ENCODE data around the gene ST7. TPM values are rescaled to one million over a fixed set of nuclear protein-coding genes. Genes with fewer than 3 reads are reported as not detected.

The ST7 gene
- total and polyA plus RNA-seq, 2 donors from 2014 or later = 21.5 to 29.8 TPM

GRCh38 chr7:117071551-117071950, 118.2 kb downstream of the ST7 start:
- FAIRE-seq = no peak
- intact Hi-C loops (cut with DNase I) = no loop called here
- H3K27ac ChIP-seq (ENCODE audit: low read depth in 2 of 2, low read length in 2 of 2) = no peak overlapping the region
- no peaks in the 10 kb centered on the region for H3K36me3 ChIP-seq (ENCODE audit: control insufficient read depth in 2 of 3, insufficient read depth in 3 of 3, low read length in 3 of 3)
- peaks cover 0 to 3% (median 0%) of the 10 kb centered on the region in 3 donors for H3K9me3 ChIP-seq (ENCODE audit: control insufficient read depth in 2 of 3, insufficient read depth in 1 of 3, low read length in 3 of 3)
- TF ChIP-seq, protein P1, sequence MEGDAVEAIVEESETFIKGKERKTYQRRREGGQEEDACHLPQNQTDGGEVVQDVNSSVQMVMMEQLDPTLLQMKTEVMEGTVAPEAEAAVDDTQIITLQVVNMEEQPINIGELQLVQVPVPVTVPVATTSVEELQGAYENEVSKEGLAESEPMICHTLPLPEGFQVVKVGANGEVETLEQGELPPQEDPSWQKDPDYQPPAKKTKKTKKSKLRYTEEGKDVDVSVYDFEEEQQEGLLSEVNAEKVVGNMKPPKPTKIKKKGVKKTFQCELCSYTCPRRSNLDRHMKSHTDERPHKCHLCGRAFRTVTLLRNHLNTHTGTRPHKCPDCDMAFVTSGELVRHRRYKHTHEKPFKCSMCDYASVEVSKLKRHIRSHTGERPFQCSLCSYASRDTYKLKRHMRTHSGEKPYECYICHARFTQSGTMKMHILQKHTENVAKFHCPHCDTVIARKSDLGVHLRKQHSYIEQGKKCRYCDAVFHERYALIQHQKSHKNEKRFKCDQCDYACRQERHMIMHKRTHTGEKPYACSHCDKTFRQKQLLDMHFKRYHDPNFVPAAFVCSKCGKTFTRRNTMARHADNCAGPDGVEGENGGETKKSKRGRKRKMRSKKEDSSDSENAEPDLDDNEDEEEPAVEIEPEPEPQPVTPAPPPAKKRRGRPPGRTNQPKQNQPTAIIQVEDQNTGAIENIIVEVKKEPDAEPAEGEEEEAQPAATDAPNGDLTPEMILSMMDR (IDR thresholded peaks at IDR 0.05; ENCODE audit: borderline replicate concordance, extremely low read depth, insufficient read depth) = no peak
- no peaks in the 10 kb centered on the region for H3K27me3 ChIP-seq (ENCODE audit: control insufficient read depth, insufficient read depth, low read length)
- peaks cover 0 to 26% (median 7%) of the 10 kb centered on the region in 3 donors for H3K4me1 ChIP-seq (ENCODE audit: control insufficient read depth in 2 of 3, insufficient read depth in 2 of 3, low read depth in 1 of 3, low read length in 3 of 3)
- no peak overlapping the region for H3K4me3 ChIP-seq (ENCODE audit: low read length in 3 of 3)
- no peak overlapping the region for H3K9ac ChIP-seq (ENCODE audit: low read length in 3 of 3)
- no peak for DNase-seq

GRCh38 chr7:117072620-117073118, 119.4 kb downstream of the ST7 start:
- FAIRE-seq (peak; percentile 54), DNase-seq (peak in 2 of 5 donors; percentile 25 to 62)
- H3K4me1 ChIP-seq (ENCODE audit: control insufficient read depth in 2 of 3, insufficient read depth in 2 of 3, low read depth in 1 of 3, low read length in 3 of 3) = peaks cover 0 to 26% (median 7%) of the 10 kb centered on the region in 3 donors
- H3K36me3 ChIP-seq (ENCODE audit: control insufficient read depth in 2 of 3, insufficient read depth in 3 of 3, low read length in 3 of 3) = no peaks in the 10 kb centered on the region
- peak overlapping the region in 1 of 3 donors; percentile 31 for H3K4me3 ChIP-seq (ENCODE audit: low read length in 3 of 3)
- TF ChIP-seq, protein P1 (IDR thresholded peaks at IDR 0.05; ENCODE audit: borderline replicate concordance, extremely low read depth, insufficient read depth) = no peak
- H3K9me3 ChIP-seq (ENCODE audit: control insufficient read depth in 2 of 3, insufficient read depth in 1 of 3, low read length in 3 of 3) = peaks cover 0 to 3% (median 0%) of the 10 kb centered on the region in 3 donors
- intact Hi-C loops (cut with DNase I) = no loop called here
- peak overlapping the region in 1 of 3 donors; percentile 8 for H3K9ac ChIP-seq (ENCODE audit: low read length in 3 of 3)
- H3K27ac ChIP-seq (ENCODE audit: low read depth in 2 of 2, low read length in 2 of 2) = peak overlapping the region; percentile 59 to 81
- H3K27me3 ChIP-seq (ENCODE audit: control insufficient read depth, insufficient read depth, low read length) = no peaks in the 10 kb centered on the region

DNA sequence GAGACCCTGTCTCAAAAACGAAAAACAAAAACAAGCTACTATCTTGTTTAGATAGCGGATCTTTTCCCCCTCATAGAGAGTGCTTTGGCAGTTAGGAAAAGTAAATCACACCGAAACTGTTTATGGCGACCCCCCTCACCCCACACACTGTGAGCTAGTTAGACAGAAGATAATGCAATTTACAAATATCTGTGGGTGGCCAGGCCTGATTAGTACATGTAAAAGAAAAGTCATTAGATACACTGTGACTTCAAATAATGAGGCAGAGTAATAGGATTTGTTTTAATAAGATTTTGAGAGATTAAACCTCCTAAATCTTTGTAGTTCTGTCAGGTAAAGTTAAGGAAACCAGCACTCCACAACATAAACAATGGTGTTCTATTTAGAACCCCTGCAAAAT, 121.1 kb downstream of the ST7 start:
- Histone ChIP-seq H3K27ac (ENCODE audit: low read depth in 2 of 2, low read length in 2 of 2) (no peak overlapping the region), H3K36me3 (ENCODE audit: control insufficient read depth in 2 of 3, insufficient read depth in 3 of 3, low read length in 3 of 3) (no peaks in the 10 kb centered on the region), H3K9me3 (ENCODE audit: control insufficient read depth in 2 of 3, insufficient read depth in 1 of 3, low read length in 3 of 3) (peaks cover 0 to 3% (median 0%) of the 10 kb centered on the region in 3 donors), H3K9ac (ENCODE audit: low read length in 3 of 3) (no peak overlapping the region), H3K27me3 (ENCODE audit: control insufficient read depth, insufficient read depth, low read length) (no peaks in the 10 kb centered on the region), H3K4me3 (ENCODE audit: low read length in 3 of 3) (no peak overlapping the region), H3K4me1 (ENCODE audit: control insufficient read depth in 2 of 3, insufficient read depth in 2 of 3, low read depth in 1 of 3, low read length in 3 of 3) (peaks cover 0 to 20% (median 7%) of the 10 kb centered on the region in 3 donors)
- FAIRE-seq (no peak), DNase-seq (no peak)
- intact Hi-C loops (cut with DNase I) = no loop called here
- TF ChIP-seq, protein P1 (IDR thresholded peaks at IDR 0.05; ENCODE audit: borderline replicate concordance, extremely low read depth, insufficient read depth) = no peak

DNA sequence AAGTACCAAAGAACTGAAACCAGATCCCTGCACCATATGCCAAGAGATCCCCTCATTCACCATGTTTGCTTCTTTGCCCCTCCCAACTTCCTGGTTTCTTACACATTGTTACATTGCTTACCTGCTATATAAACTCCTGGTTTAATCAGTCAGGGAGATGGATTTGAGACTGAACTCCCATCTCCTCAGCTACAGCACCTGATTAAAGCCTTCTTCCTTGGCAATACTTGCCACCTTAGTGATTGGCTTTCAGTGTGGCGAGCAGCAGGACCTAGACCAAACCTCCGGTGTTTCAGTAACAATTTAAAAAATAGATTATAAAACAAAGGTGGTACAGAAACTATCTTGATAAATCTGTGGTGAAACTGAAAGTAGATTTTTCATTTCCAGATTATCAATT, 122.6 kb downstream of the ST7 start:
- H3K9me3 ChIP-seq (ENCODE audit: control insufficient read depth in 2 of 3, insufficient read depth in 1 of 3, low read length in 3 of 3) = peaks cover 0 to 3% (median 0%) of the 10 kb centered on the region in 3 donors
- H3K27ac ChIP-seq (ENCODE audit: low read depth in 2 of 2, low read length in 2 of 2) = peak overlapping the region in 1 of 2 donors; percentile 65
- DNase-seq (no peak), FAIRE-seq (no peak)
- no peaks in the 10 kb centered on the region for H3K36me3 ChIP-seq (ENCODE audit: control insufficient read depth in 2 of 3, insufficient read depth in 3 of 3, low read length in 3 of 3)
- no peak overlapping the region for H3K4me3 ChIP-seq (ENCODE audit: low read length in 3 of 3)
- H3K9ac ChIP-seq (ENCODE audit: low read length in 3 of 3) = no peak overlapping the region
- TF ChIP-seq, protein P1 (IDR thresholded peaks at IDR 0.05; ENCODE audit: borderline replicate concordance, extremely low read depth, insufficient read depth) = no peak
- no peaks in the 10 kb centered on the region for H3K27me3 ChIP-seq (ENCODE audit: control insufficient read depth, insufficient read depth, low read length)
- intact Hi-C loops (cut with DNase I) = no loop called here
- H3K4me1 ChIP-seq (ENCODE audit: control insufficient read depth in 2 of 3, insufficient read depth in 2 of 3, low read depth in 1 of 3, low read length in 3 of 3) = peaks cover 0 to 20% (median 3%) of the 10 kb centered on the region in 3 donors

Data from kidney (tissue), 14 donors.